GM21447 (cell line): Measurements from ENCODE around the gene OR4X1.
"Not testable (repeated sequence)": the region's sequence is repeated elsewhere in the genome, so short reads cannot be mapped to it uniquely, and the experiment has no call there.

Experiments
- ATAC-seq: cut with Tn5 transposase; IDR thresholded peaks from one replicate; pipeline ENCODE4 v1.9.1; 2021; ENCODE audit not compliant: unreplicated experiment

OR4X1 gene, protein sequence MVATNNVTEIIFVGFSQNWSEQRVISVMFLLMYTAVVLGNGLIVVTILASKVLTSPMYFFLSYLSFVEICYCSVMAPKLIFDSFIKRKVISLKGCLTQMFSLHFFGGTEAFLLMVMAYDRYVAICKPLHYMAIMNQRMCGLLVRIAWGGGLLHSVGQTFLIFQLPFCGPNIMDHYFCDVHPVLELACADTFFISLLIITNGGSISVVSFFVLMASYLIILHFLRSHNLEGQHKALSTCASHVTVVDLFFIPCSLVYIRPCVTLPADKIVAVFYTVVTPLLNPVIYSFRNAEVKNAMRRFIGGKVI

DNA sequence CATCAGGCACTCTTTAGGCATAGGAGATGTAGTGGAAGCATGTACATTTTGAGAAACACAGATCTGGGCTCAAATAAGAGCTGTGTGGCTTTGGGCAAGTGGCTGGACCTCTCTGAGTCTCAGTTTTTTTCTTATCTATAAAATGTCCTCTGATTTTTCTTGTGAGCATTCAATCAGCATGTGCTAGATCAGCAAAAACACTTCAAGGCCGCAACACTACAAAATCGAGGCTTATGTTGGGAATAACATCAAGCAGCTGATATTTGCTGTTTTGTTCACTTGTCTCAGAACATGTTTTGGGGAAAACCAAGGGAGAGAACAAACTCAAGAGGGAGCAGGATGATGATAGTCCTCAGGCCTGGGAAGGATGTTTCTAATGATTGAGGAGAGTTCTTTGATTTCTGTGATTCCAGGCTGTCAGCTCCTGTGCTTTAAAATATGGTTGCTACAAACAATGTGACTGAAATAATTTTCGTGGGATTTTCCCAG lies at the start of gene OR4X1:
Gene OR4X1, plus strand, starts transcription at position 439 of the 489 bp plus-strand sequence. Its CDS starts 0 bp downstream, at position 439.
- ATAC-seq = no peak

DNA sequence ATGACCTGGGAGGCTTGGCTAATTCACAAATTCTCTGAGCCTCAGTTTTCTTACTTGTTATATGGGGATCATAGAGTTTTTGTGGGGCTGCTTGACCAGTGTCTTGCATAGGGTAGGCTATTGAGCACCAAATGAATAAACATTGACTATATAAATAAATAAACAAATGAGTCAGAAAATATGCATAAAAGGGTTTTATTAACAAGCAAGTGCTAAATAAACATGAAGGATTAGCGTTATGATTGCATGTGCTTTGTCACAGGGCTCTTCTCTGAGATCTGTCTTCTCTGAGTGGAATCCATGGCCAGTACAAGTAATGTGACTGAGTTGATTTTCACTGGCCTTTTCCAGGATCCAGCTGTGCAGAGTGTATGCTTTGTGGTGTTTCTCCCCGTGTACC lies 47.2 kb upstream of the OR4X1 start, which contains the start of gene OR4B1:
Gene OR4B1, plus strand, starts transcription at position 301 of the 400 bp plus-strand sequence. Its CDS starts 0 bp downstream, at position 301.
- ATAC-seq = no peak

DNA sequence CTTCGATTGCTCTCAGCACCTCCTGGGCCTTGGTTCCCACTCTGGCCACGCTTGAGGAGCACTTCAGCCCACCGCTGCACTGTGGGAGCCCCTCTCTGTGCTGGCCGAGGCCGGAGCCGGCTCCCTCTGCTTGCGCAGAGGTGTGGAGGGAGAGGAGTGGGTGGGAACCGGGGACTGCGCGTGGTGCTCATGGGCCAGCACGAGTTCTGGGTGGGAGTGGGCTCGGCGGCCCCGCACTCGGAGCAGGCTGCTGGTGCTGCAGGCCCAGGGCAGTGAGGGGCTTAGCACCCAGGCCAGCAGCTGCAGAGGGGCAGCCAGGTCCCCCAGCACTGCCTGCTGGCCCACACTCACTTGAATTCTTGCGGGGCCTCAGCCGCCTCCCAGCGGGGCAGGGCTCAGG lies 34.9 kb upstream of the OR4X1 start:
- no peak for ATAC-seq

DNA sequence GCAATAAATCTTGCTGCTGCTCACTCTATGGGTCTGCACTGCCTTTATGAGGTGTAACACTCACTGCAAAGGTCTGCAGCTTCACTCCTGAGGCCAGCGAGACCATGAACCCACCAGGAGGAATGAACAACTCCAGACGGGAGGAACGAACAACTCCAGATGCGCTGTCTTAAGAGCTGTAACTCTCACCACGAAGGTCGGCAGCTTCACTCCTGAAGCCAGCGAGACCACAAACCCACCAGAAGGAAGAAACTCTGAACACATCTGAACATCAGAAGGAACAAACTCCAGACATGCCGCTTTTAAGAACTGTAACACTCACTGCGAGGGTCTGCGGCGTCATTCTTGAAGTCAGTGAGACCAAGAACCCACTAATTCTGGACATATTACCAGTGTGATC lies 33.6 kb upstream of the OR4X1 start:
- ATAC-seq = not testable (repeated sequence)

DNA sequence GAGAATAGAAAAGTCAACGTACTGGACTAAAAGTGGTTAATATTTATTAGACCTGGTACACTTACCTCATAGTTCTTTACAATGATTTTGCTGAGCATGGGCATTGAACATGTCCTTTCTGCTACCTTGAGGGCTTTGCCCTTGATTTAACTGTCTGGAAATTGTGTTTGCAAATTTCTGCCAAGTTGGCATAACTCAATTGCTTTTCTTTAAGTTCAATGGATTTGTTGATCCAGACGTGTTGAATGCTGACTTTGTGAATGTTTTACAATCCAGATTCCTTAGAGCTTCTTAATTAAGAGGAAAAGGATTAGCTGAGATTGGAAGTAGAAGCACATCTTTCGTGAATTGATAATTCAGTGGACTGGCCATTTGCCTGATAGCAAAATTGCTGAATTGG lies 25.9 kb upstream of the OR4X1 start:
- ATAC-seq = no peak

DNA sequence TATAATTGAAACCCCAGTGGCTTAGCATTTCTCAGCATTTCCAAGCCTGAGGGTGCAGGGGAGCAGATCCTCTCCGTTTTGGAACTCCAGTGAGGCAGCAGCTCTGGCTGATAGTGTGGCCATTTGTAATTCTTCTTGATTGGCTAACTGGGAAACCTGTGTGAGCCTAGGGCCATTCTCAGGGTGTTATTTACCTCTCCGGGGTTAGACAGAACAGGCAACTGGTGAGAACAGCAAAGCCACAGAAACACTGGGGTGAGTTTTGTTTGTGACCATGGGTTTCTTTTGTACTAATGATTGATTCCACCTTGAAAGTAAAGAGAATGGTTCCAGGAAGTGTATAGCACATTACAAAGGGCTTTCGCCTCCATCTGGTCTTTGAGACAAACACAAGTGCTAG lies 21.2 kb upstream of the OR4X1 start:
- ATAC-seq = no peak

DNA sequence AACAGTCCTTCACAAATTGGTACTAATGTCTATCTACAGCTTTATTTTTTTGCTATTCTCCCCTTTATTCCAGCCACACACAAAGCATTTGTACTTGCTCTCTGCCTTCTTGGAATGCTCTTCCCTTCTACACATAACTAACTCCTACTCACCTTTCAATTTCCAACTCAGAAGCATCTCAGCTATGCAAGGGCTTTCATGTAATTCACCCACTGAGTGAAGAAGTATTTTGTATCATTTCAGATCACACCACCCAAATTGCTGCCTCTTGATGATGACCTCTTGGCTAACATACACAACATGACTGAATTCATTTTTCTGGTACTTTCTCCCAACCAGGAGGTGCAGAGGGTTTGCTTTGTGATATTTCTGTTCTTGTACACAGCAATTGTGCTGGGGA lies 18.9 kb upstream of the OR4X1 start, which contains the start of gene OR4X2:
Gene OR4X2, plus strand, starts transcription at position 301 of the 400 bp plus-strand sequence. Its CDS starts 0 bp downstream, at position 301.
- no peak for ATAC-seq

DNA sequence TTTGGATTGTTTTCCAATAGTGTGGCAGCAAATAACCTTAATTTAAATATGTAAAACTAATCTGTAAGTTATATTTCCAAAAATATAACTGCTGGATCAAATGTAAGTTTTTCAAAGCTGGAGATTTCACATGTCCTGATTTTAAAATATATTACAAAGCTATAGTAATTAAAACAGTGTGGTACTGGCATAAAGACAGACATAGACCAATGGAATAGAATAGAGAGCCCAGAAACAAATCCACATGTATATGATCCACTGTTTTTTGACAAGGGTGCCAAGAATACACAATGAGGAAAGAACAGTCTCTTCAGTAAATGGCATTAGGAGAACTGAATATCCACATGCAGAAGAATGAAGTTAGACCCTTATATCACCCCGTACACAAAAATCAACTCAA lies 14.8 kb upstream of the OR4X1 start:
- ATAC-seq = no peak

DNA sequence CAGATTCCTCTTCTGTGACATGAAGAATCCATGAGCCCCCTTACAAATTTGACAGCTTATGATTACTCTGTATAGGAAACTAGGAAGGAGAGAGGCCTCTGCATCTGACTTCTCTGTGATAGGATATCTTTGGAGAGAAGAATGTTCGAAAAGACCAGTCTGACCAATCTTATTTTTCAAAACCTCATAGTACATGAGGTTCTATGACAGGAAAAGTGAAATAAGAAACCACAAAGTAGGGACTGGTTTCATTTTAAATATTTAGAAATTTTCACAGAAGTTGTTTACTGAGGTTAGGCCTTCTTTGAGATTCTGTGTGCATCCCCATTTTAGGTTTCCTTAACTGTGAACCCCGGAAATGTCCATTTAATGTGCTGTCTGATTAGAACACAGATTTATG lies 2.1 kb upstream of the OR4X1 start:
- ATAC-seq = no peak

DNA sequence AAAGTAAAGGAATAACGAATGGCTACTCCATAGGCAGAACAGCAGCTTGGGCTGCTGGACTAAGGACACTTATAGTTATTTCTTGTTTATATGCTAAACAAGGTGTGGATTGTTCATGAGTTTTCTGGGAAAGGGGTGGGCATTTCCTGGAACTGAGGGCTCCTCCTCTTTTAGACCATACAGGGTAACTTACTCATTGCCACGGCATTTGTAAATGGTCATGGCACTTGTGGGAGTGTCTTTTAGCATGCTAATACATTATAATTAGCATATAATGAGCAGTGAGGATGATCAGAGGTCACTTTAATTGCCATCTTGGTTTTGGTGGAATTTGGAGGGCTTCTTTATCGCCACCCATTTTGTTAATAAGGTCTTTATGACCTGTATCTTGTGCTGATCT lies 7.0 kb downstream of the OR4X1 start:
- ATAC-seq = no peak

DNA sequence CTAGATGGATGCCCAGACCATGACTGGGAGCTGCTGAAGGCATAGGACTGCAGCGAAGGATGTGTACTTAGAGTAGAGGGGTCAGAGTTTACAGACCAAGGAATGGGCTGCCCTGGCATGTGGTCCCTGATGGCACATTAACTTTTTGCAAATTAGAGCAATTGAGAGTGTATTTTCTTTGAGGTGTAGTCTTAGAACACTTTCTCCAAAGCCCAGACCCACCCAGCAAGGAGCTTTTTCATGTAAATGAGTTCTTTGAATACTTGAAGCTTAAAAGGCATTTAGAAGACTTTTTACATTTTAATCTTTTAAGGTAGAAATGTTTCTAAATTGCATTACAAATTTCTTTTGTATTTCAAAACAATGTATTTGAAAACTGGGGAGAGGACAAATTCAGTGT lies 8.9 kb downstream of the OR4X1 start:
- ATAC-seq = no peak

DNA sequence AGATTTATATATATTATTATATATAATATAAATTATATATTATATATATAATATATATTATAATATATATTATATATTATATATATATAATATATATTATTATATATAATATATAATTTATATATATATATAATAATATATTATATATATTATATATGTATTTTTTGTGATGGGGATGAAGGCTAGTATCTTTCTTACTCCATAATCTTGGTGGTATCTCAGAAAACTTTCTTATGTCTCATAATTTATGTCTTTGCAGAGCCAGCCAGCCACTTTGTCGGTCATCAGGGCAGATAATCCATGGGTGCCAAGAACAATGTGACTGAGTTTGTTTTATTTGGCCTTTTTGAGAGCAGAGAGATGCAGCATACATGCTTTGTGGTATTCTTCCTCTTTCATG lies 42.3 kb downstream of the OR4X1 start, which contains the start of gene OR4S1:
Gene OR4S1, plus strand, starts transcription at position 301 of the 400 bp plus-strand sequence. Its CDS starts 0 bp downstream, at position 301.
- no peak for ATAC-seq

DNA sequence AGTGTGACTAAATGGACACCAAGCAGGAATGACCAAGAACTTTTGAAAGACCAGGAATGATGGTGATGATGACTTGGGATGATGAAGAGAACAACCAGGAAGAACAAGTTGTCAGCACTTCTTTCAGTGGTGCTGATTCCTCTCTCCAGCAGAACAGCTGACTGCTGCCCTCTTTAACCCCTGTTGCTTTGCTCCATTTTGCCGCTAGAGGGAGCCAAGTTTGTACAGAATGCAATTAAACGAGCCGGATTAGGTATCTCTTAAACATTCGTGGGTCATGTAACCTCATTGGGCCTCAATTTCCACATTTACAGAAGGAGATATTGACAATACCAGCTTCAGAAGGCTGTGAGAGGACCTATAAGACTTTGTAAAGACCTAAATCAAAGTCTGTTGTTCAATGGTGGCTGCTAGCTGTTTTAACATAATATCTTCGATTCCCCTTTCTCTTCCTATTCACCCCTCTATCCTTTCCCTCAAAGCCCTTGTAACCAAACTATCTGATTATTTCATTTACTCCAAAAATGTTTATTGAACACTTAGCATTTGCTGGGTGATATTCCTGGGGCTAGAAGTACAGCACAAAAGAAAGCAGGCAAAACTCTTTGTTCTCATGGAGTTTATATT lies 44.2 kb downstream of the OR4X1 start:
- no peak for ATAC-seq

DNA sequence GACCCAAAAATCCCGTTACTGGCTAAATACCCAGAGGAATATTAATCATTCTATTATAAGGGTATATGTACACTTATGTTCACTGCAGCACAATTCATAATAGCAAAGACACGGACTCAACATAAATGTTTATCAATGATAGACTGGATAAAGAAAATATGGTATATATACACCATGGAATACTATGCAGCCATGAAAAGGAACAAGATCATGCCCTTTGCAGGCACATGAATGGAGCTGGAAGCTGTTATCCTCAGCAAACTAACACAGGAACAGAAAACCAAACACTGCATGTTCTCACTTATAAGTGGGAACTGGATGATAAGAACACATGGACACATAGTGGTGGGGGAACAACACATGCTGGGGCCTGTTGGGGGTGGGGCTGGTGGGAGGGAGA lies 49.9 kb downstream of the OR4X1 start:
- not testable (repeated sequence) for ATAC-seq
